NCI-H2196 treated with DMSO at 0.1 percent for 48 hours (cell line): ENCODE results near the gene DUOXA2.
"Not testable (repeated sequence)": the region's sequence is repeated elsewhere in the genome, so short reads cannot be mapped to it uniquely, and the experiment has no call there.

Experiments
- DNase-seq: peaks from one replicate; lab custom pipeline; 2025; ENCODE audit not compliant: unreplicated experiment; lab: John Stamatoyannopoulos, UW

The DUOXA2 gene

DNA sequence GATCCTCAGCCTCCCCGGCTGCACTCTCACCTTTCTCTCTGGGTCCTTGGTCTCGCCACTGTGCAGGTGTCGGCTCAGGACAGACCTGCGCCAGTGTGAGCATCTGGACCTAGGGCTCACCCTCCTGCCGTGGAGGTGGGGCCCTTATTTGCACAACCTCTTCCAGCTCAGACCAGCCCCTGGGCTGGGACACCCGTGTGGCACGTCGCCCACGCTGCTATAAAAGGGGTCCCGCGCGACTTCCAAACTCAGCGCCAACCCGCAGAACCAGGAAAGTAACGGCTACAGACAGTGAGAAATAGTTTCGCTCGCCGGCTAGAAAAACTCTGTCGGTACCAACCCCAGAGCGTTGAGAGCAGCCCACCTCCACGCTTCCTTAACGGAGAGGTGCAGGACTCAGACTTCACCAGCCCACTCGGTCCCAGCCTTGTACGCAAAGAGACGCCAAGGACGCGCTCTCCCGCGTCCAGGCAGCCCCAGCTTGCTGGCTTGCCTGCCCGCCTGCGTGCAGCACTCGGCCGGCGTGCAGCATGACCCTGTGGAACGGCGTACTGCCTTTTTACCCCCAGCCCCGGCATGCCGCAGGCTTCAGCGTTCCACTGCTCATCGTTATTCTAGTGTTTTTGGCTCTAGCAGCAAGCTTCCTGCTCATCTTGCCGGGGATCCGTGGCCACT, at the start of gene DUOXA2, which contains the start of gene DUOX2:
TSS of gene DUOXA2 (plus strand) at position 251 of the 675 bp plus-strand sequence. CDS start at position 531, 280 bp downstream.
TSS of gene DUOX2 (minus strand) at position 97 of the 675 bp plus-strand sequence. CDS start 761 bp downstream, outside the sequence.
- DNase-seq = no peak

DNA sequence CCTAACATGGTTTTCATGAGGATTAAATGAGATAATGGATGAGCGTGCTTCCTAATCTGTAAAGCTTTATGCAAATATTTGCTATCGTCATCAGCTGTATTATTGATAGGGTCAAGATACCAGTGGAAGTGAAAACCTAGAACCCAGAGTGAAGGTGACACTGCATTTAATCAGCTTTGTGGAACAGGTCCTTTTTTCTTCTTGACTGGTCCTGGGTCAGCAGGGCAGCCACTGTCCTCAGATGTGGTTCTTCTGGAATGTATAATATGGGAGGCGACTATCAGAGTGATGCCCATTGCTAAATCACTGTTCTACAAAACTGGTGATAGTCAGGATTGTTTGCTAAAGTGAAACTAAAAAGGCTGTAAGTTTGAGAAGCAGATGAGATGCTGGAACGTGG, 49.7 kb upstream of the DUOXA2 start:
- no peak for DNase-seq

DNA sequence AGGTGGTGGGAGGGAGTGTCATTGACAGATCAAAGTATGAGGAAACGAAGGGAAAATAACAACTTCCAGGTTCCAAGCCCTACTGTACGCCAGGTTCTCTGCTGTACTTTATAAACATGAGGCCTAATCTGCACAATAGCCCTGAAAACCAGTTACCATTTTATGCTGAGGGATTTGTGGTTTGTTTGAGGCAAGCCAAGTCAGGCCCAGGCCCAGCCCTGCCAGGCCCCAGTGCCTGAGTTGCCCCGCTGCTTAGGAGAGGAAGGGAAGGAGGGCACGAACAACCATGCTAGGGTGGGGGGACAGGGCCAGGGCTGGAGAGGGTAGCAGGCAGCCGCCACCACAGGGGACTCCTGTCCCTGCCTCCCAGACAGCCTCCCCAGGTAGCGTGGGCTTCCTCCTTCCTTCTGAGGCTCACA, 44.2 kb upstream of the DUOXA2 start:
- not testable (repeated sequence) for DNase-seq

DNA sequence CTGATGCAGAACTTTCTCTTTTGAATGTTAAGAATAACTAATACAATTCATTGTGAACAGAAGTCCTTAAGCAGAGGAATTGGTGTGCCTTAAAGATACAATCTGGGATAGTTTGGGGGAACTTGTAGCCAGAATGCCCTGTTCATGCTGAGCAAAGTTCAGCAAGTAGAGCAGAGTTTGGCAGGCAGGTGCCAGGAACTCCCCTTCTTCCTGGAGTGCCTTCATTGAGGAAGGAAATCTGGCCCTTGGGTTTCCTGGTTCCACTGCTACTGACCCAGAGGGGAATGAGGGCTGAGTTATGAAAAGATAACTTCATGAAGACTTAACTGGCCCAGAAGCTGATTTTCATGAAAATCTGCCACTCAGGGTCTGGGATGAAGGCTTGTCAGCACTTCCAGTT, 40.5 kb upstream of the DUOXA2 start:
- not testable (repeated sequence) for DNase-seq

DNA sequence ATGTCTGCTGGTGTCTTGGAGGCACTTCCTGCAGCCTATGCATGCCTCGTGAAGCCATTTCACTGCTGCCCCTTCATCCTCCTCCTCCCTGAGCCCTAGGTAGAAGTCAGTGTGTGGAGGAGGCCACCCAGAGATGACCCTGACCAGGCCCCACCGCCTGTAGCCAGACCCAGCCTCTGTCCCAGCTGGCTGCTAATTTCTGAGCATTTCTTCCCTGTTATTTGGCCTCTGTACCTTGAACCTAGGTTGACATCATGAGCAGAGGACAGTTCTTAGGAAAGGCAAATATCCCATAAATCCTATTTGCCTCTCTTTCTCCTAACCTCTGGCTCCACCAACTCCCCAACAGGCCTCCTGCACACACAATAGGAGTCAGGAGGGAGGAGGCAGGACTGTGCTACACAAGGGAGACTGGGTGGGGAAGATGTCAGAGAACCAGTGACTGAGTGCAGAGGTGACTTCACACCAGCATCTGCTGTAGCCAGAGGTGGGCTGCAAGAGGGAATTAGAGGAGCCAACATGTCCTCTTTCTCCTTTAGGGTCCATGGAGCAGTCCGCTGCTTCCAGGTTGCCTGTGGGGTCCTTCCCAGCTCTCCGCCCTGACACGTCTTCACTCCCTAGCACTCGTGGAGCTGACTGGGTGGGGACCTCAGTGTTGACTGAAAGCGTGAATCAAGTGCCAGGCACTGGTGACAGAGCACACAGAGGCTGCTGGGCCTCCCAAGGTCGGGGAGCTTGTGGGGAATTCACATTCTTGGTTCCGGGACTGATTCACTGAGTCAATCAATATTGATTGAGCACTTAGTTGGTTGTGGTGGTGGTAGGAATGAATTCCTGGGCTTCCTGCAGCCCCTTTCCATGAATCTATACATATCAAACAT, 38.4 kb upstream of the DUOXA2 start:
- not testable (repeated sequence) for DNase-seq

DNA sequence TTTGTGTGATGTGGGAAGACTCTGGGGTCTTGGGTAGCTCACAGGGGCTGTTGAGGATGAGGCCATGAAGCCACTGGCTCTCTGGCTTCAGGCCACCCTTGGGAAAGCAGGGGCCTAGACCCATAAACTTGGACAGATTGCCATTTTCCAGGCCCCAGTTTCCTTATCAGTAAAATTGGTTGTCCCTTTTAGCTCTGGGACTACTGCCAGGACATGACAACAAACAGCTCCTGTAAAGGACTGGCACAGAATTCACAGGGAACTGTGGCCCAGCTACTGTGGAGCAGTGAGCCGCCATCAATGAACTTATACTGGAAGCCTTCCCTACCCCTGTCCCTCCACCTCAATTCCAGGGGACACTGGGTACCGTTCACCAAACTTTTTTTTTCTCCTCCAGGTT, 36.7 kb upstream of the DUOXA2 start:
- not testable (repeated sequence) for DNase-seq

DNA sequence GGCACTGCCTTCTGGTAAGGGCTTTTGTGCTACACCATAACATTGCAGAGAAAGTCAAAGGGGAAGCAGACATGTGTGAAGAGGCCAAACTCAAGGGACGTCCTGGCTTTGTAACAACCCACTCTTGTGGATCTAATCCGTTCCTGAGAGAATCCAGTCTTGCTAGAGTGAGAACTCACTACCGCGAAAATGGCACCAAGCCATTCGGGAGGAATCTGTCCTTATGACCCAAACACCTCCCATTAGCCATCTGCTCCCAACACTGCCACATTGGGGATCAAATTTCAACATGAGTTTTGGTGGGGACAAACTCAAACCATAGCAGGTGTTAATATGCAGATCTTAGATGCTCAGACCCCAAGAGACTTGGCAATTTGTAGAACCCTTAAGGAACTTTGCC, 34.9 kb upstream of the DUOXA2 start:
- not testable (repeated sequence) for DNase-seq

DNA sequence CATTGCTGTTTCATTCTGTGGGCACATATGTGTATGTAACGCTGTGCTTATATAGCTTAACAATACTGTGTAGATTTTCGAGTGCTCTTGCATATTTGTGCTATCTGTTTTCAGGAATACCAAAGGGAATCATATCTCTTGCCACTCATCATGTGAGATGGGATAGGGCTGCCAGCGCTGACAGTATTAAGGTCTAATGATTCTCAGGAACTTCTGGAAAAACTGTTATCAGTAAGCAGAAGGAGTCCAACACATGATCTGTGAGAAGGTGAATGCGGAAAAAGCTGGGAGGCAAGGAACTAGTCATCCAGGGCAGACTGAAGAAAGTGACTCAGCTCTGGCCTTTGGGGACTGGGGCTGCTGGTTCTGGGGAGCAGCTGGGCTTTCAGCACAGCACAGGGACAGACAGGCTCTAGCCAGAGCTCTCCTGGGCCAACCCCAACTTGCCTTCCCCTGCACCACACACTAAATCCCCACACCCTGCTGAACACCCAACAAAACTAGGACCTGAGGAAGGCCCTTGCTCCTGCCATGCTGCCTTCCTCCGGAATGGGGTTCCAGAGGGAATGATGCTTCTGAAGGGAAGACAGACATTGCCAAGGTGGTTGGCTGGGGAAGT, 34.4 kb upstream of the DUOXA2 start:
- DNase-seq = not testable (repeated sequence)

DNA sequence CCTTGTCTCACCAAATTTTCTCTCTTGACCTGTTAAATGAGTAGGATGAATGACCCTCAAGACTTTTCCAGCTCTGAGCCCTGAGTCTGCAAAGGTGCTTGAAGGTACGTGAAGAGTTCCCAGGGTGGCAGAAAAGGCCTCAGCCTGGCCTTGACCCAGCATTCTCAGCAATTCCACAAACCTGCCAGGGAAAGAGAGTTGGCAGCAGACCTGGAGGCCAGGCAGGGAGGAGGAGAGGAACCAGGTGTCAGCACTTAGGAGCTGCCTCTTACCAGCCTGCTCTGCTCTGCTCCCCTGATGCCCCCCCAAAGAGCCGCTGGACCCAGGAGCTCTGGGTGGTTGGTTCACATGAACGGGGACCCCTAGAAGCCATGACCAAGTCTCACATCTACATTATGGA, 33.5 kb upstream of the DUOXA2 start:
- not testable (repeated sequence) for DNase-seq

DNA sequence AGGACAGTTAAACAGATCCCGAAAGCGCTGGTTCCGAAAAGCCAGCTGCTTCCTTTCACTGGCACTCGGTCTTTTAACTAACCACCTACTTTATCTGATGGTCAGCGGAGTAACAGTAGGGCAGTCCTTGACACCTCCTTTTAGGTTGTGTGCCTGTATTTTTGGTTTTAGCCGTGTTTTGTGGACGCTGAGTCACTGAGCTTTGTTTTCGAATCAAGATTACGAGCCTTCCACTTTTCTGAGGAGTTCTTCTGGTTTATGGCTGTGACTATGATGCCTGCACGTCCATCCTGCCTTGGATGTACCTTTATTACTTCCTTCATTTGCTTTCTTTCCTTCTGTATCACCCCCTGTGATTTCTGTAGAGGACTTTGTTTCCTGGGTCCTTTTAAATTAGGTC, 31.7 kb upstream of the DUOXA2 start:
- DNase-seq = not testable (repeated sequence)

DNA sequence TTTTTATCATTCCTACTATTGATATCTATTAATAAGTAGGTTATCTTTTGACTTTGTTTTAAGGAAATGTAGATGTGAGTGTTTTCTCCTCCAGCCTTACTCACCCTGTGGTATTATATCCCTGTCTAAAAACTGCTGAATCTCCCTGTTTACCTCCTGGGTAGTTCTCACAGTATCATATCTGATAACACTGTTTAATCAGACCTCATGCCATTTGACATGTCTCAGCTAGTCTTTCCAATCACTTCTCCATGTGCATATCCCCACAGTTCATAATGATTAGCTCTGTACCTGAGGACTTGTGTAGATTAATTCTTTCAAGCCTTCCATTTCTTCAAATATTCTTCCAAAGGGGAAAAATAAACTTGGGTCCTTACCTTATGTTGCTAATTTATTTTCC, 30.9 kb upstream of the DUOXA2 start:
- no peak for DNase-seq

DNA sequence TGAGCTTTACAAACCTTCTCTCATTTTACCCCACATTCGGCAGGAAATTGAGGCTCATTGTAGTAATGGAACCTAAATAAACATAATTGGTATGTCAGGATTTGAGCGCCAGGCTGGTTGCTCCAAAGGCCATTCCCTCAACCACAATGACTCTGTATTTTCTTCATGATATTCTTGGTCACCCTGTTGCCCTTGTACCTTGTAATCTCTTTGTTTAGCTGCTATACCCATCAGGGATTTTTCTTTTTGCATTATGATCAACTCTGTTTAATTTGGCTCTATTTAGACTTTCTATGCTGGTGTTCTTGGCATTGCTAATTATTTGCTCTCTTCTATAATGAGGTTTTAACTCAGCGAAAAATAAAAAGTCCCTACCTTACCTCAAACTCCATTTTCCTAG, 30.0 kb upstream of the DUOXA2 start:
- DNase-seq = no peak

DNA sequence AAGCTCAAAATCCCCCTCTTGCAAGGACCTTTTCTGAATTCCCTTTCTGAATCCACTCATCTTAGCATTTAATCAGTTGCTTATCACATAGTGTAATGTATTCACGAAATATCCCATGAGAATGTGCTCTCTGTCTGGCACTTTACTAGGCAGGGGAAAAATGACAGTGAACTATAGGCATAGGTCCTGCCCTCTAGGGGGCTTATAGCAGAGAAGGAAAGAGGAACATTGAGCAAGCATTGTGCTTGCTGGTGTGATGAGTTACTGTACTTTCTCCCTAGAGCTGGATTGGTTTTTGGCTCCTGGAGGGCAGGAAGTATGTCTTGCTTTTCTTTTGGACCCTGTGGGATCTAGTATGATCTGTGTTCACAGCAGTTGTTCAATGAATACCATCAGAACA, 26.6 kb upstream of the DUOXA2 start:
- DNase-seq = no peak

DNA sequence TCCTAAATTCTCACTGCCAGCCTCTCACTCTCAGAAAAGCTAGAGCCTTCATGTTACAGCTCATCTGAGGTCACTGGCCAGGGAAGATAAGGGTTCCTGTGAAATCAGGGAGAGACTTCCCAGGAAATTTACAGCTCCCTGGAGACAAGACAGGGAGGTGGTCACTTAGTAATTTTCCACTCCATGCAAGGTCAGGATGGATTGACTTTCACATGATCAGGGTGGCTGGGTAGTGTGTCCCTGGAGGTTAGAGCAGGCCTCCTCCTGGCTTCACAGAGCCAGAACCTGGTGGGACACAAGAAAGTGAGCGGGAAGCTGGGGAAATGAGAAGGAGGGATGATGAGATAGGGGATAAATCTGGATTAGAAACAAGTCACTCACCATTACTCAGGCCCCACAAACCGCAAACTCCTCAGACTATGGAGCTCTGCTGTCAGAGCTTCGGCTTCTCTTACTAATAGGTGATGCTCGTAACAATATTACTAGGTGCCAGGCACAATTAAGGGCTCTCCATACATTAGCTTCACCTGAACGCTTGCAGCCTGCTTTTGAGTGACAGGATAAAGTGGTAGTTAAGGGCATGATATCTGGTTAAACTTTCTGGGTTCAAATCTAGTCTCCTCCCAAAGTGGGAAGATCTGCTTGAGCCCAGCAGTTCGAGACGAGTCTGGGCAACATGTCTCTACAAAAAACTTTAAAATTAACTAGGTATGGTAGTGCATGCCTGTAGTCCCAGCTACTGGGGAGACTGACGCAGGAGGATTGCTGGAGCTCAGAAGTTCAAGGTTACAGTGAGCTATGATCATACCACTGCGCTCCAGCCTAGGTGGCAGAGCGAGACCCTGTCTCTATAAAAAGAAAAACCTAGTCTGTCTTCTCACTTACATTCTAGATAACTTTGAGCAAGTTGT, 25.1 kb upstream of the DUOXA2 start:
- no peak for DNase-seq

DNA sequence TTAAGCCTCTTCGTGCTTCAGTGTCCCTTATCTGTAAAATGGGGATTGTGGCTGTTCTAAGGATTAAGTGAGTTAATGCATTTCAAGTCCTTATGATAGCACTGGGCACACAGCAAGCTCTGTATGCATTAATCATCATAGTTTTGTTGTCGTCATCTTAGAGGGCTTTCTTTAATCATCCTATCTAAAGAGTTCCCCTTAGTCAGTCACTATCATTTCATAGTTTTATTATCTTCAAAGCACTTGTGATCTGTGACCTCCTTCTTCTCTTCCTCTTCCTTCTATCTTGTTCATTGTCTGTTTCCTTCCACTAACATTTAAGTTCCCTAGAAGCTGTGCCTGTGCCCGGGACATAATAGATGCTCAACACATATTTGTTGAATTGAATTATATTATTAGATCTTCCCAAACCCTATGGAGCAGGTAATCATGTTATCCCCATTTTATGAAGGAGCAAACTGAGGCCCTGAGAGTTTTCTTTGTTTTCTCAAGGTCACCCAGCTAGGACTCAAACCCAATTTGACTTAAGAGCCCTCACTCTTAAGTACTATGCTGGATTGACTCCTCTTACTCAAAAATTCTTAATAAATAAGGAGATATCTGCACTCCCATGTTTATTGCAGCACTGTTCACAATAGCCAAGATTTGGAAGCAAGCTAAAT, 24.3 kb upstream of the DUOXA2 start:
- DNase-seq = no peak

DNA sequence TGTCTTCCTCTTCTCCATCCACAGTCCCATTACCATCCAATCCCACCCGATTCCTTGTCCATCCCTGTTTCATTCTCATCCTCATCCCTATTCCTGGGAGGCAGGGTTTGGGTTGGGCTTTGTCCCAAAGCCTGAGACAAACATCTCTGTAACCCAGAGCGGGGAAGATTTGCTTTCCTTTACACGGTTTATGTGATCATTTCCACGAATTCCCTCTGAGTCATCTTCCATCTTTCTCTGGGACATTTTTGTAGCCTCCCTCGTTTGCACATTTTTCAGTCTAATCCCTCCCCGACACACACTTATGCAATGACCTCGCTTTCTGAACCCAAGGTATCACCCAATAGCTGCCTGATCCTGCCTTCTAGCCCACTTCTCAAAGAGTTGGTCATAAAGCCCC, 23.0 kb upstream of the DUOXA2 start:
- DNase-seq = no peak

DNA sequence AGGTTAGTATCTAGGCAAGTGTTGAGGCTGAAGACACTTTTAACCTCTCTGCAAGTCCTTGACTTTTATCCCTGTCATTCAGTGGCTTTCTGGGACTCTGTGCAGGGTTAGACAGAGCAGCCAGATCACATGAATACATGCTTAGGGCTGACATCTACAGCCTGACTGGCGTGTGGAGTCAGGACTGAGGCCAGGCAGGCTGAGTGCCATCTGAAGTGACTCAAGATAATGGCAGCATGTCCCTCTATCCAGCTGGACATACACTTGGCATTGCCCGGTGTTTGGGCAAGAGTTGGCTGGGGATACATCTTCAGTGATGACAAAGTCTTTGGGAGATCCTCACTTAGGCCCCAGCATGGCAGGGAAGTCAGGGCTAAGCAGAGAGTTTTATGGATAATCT, 22.6 kb upstream of the DUOXA2 start:
- DNase-seq = no peak

DNA sequence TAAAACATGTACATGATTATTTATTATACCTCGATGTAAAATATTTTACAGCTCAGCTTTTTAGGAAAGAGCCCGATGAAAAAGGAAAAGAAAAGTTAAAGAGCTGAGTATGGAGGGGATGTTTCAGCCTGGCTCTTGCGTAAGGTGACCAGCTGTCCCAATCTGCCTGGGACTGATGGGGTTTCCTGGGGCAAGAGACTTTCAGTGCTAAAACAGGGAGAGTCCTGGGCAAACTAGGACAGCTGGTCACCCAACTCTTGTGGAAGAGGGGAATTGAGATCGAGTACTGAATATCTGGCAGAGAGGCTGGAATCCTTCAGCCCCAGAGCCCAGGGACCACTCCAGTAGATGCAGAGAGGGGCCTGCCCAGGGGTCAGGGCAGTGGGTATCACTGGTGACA, 21.1 kb upstream of the DUOXA2 start:
- DNase-seq = no peak

DNA sequence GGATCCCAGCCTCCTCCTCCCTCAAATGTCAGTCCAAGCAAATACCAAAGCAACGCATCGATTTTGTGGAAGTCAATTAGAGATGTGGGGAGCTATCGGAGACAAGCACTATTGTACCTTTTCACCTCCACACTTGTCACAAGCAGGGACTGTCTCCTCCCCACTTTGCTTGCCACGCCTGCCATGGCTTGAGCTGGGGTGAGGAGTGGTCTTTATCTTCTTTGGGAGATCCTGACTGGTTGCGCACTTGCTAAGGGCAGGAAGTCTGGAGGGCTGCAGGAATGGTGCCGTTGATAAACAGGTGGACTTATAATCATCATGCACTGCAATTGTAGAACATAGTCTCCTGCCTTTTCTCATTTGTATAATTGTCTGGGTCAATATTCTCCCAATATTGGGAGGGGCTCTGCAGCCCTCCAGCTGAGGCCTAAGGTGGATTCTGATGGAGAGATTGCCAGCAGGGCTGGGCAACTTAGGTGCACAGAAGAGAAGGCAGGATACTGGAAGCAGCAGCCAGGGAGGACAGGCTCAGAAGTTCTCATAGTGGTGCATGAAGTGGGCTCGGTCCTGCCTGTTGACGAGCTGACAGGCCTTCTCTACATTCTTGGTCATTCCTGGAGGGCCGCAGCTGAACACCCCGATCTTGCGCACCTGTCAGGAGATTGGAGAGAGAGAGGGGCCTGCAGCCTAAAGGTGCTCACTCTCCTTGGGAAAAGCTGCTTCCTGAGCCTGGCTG, 20.3 kb upstream of the DUOXA2 start:
- DNase-seq = no peak

DNA sequence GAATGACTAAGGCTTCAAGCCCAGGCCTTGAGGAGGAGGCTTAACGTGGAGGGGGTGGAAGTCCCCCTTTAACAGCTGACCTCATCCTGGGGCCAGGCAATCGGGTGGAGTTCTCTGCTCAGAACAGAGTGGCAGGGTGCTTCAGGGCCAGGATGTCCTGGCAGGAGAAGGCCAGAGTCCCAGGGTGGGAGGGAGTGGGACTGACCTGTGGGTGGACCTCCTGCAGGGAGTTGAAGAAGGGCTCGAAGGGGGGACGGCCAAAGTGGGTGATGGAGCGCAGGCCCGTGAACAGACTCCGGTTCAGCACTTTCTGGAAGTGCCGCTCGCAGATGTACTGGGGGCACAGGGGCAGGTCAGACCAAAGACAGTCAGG, 19.8 kb upstream of the DUOXA2 start:
- DNase-seq = no peak
